CD4-positive, alpha-beta T cell (primary cell): Measurements from ENCODE around the gene TRMT112. TPM values are rescaled to one million over a fixed set of nuclear protein-coding genes. Genes with fewer than 3 reads are reported as not detected.

Source experiments
- ATAC-seq: fragments of 200-7000 bp; cut with Tn5 transposase; one replicate; pipeline ENCODE4 v1.10.0; 2022; ENCODE audit warnings: mild to moderate bottlenecking; ENCODE audit not compliant: poor library complexity
- CTCF ChIA-PET: fragments of 350-600 bp; sonication (Branson Sonifier 250); formaldehyde crosslinking; loops from one replicate; lab custom pipeline; 2021; ENCODE audit warnings: antibody characterized with exemption, inconsistent platforms; lab: Charles Lee
- POLR2A ChIA-PET: fragments of 350-600 bp; sonication (Branson Sonifier 250); formaldehyde crosslinking; loops from one replicate; lab custom pipeline; 2021; ENCODE audit warnings: antibody characterized with exemption, inconsistent platforms; lab: Charles Lee
- DNase-seq, 14 experiments: peaks; one replicate each; pipeline ENCODE4 v3.0.0-alpha.2; 2013 to 2020; ENCODE audit warnings: mixed read lengths in 2 of 14
- H3K27ac ChIP-seq, 2 donors: one replicate each; pipeline versions ENCODE4 v1.5.1 to v1.7.0; 2013; ENCODE audit warnings: low read length in 2 of 2, low read depth in 1 of 2, mild to moderate bottlenecking in 1 of 2
- H3K27me3 ChIP-seq, 2 experiments: 1 replicate in 1 of 2; 2 replicates in 1 of 2; pipeline versions ENCODE4 v1.6.1 to v1.7.0; 2013; ENCODE audit warnings: low read length in 2 of 2, control low read depth in 1 of 2, mild to moderate bottlenecking in 1 of 2, moderate library complexity in 1 of 2; ENCODE audit not compliant: insufficient read depth in 2 of 2, control insufficient read depth in 1 of 2
- H3K36me3 ChIP-seq: one replicate; pipeline ENCODE4 v1.6.1; 2013; ENCODE audit warnings: low read length, control low read depth; ENCODE audit not compliant: insufficient read depth
- H3K4me1 ChIP-seq: one replicate; pipeline ENCODE4 v1.6.1; 2013; ENCODE audit warnings: low read length, control low read depth; ENCODE audit not compliant: insufficient read depth
- H3K4me3 ChIP-seq: one replicate; pipeline ENCODE4 v1.5.1; 2013; ENCODE audit warnings: mild to moderate bottlenecking, low read length, moderate library complexity
- H3K9me3 ChIP-seq, 2 experiments: 1 replicate in 1 of 2; 2 replicates in 1 of 2; pipeline versions ENCODE4 v1.6.1 to v1.7.0; 2013; ENCODE audit warnings: low read length in 2 of 2, mild to moderate bottlenecking in 2 of 2, control low read depth in 1 of 2, moderate library complexity in 1 of 2; ENCODE audit not compliant: control insufficient read depth in 1 of 2, insufficient read depth in 1 of 2
- H3K27ac Mint-ChIP-seq: one replicate; pipeline ENCODE4 v1.8.0; 2020; ENCODE audit warnings: mixed read lengths
- H3K27me3 Mint-ChIP-seq: one replicate; pipeline ENCODE4 v1.8.0; 2021; ENCODE audit warnings: mixed read lengths
- H3K36me3 Mint-ChIP-seq: one replicate; pipeline ENCODE4 v1.8.0; 2021; ENCODE audit warnings: low read depth, mixed read lengths
- H3K4me1 Mint-ChIP-seq: one replicate; pipeline ENCODE4 v1.8.0; 2021; ENCODE audit warnings: low read depth, mixed read lengths
- H3K4me3 Mint-ChIP-seq: one replicate; pipeline ENCODE4 v1.8.0; 2020; ENCODE audit warnings: mild to moderate bottlenecking, mixed read lengths
- H3K9me3 Mint-ChIP-seq: one replicate; pipeline ENCODE4 v1.8.0; 2020; ENCODE audit warnings: mixed read lengths
- intact Hi-C, 2 experiments: fragments of 100-400 bp; cut with DNase I in 1 of 2; cut with micrococcal nuclease in 1 of 2; formaldehyde crosslinking; loops; one replicate each; pipeline versions ENCODE4 v1.15.1 to v1.9.0; 2023 to 2025; cut with DNase I, micrococcal nuclease
- total RNA-seq, 174 experiments: library from RNA in 2 of 174; stranded (reverse) in 2 of 174; gene quantifications; one replicate each; pipeline ENCODE4 v1.2.3 and lab custom pipeline; 2021 to 2026
- TF ChIP-seq, protein P1 (sequence below): fragments of 200-600 bp; IDR thresholded peaks from one replicate; pipeline ENCODE4 v1.8.0; 2022; ENCODE audit warnings: antibody characterized with exemption, mild to moderate bottlenecking

The TRMT112 gene
- total RNA-seq, 2 experiments from 2014 or later: 70.5 to 71.4 TPM

DNA sequence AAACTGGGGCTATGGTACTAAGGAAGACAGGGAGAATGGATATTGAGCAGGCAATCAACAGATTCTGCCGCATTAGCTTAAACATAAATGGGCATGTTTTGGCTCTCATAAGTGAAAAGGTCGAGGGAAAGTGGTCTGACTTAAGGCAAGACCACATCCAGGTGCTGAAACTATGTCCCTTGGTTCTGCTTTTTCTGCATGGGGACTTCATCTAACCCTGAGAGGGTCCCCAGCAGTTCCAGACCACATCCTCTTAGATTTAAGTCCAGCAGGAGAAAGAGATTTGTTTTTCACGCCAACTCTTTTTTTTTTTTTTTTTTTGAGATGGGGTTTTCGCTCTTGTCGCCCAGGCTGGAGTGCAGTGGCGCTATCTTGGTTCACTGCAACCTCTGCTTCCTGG, 47.1 kb upstream of the TRMT112 start:
- Histone ChIP-seq H3K27ac (no peak overlapping the region), H3K9me3 (no peaks in the 10 kb centered on the region), H3K4me1 (peaks cover 14% of the 10 kb centered on the region), H3K27me3 (no peaks in the 10 kb centered on the region), H3K4me3 (no peak overlapping the region), H3K36me3 (peaks cover 71% of the 10 kb centered on the region)
- POLR2A ChIA-PET: no interaction called here
- no peak for ATAC-seq
- intact Hi-C loops: loop anchor here in 1 of 2 experiments (10.0 kb wide), 1 partner anchor 290 kb away; no protein-coding TSS in a partner anchor
- Mint-ChIP-seq H3K9me3 (no peaks in the 10 kb centered on the region), H3K27me3 (no peaks in the 10 kb centered on the region), H3K36me3 (peaks cover 62% of the 10 kb centered on the region), H3K27ac (no peak overlapping the region), H3K4me1 (peaks cover 11% of the 10 kb centered on the region), H3K4me3 (no peak overlapping the region)
- DNase-seq: no peak
- CTCF ChIA-PET: no interaction called here
- TF ChIP-seq, protein P1, sequence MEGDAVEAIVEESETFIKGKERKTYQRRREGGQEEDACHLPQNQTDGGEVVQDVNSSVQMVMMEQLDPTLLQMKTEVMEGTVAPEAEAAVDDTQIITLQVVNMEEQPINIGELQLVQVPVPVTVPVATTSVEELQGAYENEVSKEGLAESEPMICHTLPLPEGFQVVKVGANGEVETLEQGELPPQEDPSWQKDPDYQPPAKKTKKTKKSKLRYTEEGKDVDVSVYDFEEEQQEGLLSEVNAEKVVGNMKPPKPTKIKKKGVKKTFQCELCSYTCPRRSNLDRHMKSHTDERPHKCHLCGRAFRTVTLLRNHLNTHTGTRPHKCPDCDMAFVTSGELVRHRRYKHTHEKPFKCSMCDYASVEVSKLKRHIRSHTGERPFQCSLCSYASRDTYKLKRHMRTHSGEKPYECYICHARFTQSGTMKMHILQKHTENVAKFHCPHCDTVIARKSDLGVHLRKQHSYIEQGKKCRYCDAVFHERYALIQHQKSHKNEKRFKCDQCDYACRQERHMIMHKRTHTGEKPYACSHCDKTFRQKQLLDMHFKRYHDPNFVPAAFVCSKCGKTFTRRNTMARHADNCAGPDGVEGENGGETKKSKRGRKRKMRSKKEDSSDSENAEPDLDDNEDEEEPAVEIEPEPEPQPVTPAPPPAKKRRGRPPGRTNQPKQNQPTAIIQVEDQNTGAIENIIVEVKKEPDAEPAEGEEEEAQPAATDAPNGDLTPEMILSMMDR: no peak

DNA sequence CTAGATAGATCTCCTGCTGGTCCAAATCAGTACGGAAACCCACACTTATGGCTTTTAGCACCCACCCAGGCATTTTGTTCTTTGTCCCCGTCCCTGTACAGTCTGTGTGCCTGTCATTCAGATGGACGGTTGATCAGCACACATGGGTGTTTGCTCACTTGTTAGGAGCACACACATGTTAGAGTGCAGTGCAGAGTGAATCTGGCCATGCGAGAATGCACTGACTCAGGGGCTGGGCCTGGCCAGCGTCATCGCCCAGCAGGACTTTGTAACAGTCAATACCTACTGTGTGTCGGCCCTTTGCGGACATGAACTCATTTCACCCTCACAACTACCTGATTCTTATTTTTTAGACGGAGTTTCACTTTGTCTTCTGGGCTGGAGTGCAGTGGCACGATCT, 45.0 kb upstream of the TRMT112 start:
- no peak overlapping the region for H3K27ac Mint-ChIP-seq
- no peaks in the 10 kb centered on the region for H3K9me3 Mint-ChIP-seq
- peaks cover 20% of the 10 kb centered on the region for H3K4me1 Mint-ChIP-seq
- H3K4me3 Mint-ChIP-seq: peak overlapping the region; percentile 43
- H3K36me3 Mint-ChIP-seq: peaks cover 63% of the 10 kb centered on the region
- Histone ChIP-seq H3K4me3 (no peak overlapping the region), H3K9me3 (no peaks in the 10 kb centered on the region), H3K4me1 (peaks cover 32% of the 10 kb centered on the region), H3K36me3 (peaks cover 59% of the 10 kb centered on the region), H3K27ac (no peak overlapping the region), H3K27me3 (no peaks in the 10 kb centered on the region)
- intact Hi-C loops: loop anchor here in 1 of 2 experiments (10.0 kb wide), 1 partner anchor 292 kb away; no protein-coding TSS in a partner anchor
- ATAC-seq (no peak), DNase-seq (no peak)
- no peaks in the 10 kb centered on the region for H3K27me3 Mint-ChIP-seq
- CTCF ChIA-PET: no interaction called here
- TF ChIP-seq, protein P1: no peak
- POLR2A ChIA-PET: no interaction called here

DNA sequence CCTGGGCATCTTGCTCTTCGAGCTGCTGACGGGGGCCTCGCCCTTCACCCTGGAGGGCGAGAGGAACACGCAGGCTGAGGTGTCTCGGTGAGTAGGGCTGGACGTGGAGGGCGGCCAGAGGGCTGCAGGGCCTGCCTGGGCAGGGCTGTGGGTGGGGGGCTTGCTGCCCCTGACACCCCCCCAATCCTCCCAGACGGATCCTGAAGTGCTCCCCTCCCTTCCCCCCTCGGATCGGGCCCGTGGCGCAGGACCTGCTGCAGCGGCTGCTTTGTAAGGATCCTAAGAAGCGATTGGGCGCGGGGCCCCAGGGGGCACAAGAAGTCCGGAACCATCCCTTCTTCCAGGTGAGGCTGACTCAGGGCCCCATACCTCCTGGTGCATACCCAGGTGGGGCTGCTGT, 44.3 kb upstream of the TRMT112 start:
- TF ChIP-seq, protein P1: no peak
- Histone ChIP-seq H3K27ac (no peak overlapping the region), H3K27me3 (no peaks in the 10 kb centered on the region), H3K36me3 (peaks cover 61% of the 10 kb centered on the region), H3K4me1 (peaks cover 35% of the 10 kb centered on the region), H3K9me3 (no peaks in the 10 kb centered on the region), H3K4me3 (no peak overlapping the region)
- Mint-ChIP-seq H3K36me3 (peaks cover 60% of the 10 kb centered on the region), H3K4me1 (peaks cover 21% of the 10 kb centered on the region), H3K27me3 (no peaks in the 10 kb centered on the region), H3K4me3 (peak overlapping the region; percentile 25), H3K9me3 (no peaks in the 10 kb centered on the region), H3K27ac (no peak overlapping the region)
- ChIA-PET CTCF (no interaction called here), POLR2A (no interaction called here)
- ATAC-seq: no peak
- intact Hi-C loops: loop anchor here in 1 of 2 experiments (10.0 kb wide), 1 partner anchor 293 kb away; no protein-coding TSS in a partner anchor
- DNase-seq: peak in 1 of 14 experiments; percentile 25
